SK-N-SH (cell line): ENCODE measurements around the gene PDS5B. TPM values are rescaled to one million over a fixed set of nuclear protein-coding genes. Genes with fewer than 3 reads are reported as not detected.

Source experiments
- CTCF ChIA-PET: fragments of 300-600, 350-600 bp; formaldehyde crosslinking; extraction: SDS; loops from one replicate; lab custom pipeline; 2021; lab: Yijun Ruan, JAX
- POLR2A ChIA-PET: fragments of 350-600 bp; sonication (Branson Sonifier 250); formaldehyde crosslinking; extraction: SDS; loops from one replicate; lab custom pipeline; 2020; ENCODE audit warnings: antibody characterized with exemption, inconsistent platforms; lab: Yijun Ruan, JAX
- DNase-seq: peaks from one replicate; pipeline ENCODE4 v3.0.0; 2012
- H2AFZ ChIP-seq: fragments of 200-600 bp; sonication (generic); 2 replicates; pipeline ENCODE4 v1.8.1; 2016; ENCODE audit warnings: antibody characterized with exemption, mild to moderate bottlenecking, low read depth
- H3F3A ChIP-seq: fragments of 200-600 bp; sonication (generic); replicated peaks from 2 replicates; pipeline ENCODE3; 2016; ENCODE audit warnings: antibody characterized with exemption, mild to moderate bottlenecking; ENCODE audit not compliant: insufficient read depth
- H3K27ac ChIP-seq, 2 experiments: fragments of 200-500 bp in 1 of 2; fragments of 200-600 bp in 1 of 2; sonication (Bioruptor generic) in 1 of 2; sonication (generic), shearing (Covaris generic) in 1 of 2; 2 replicates each; pipeline versions ENCODE4 v1.5.1 to v1.6.1; 2014 to 2016; ENCODE audit warnings: low read depth in 2 of 2, inconsistent platforms in 1 of 2, low read length in 1 of 2, mild to moderate bottlenecking in 1 of 2, mixed read lengths in 1 of 2
- H3K27me3 ChIP-seq: fragments of 200-600 bp; sonication (generic), shearing (Covaris generic); 2 replicates; pipeline ENCODE4 v1.6.1; 2016; ENCODE audit warnings: mixed run types; ENCODE audit not compliant: insufficient read depth
- H3K36me3 ChIP-seq, 2 experiments: fragments of 200-500 bp in 1 of 2; fragments of 200-600 bp in 1 of 2; sonication (Bioruptor generic) in 1 of 2; sonication (generic) in 1 of 2; replicated peaks in 1 of 2; 2 replicates each; pipeline versions ENCODE3 to v1.5.1; 2014 to 2016; ENCODE audit warnings: low read length in 1 of 2, mild to moderate bottlenecking in 1 of 2; ENCODE audit not compliant: insufficient read depth in 2 of 2, control insufficient read depth in 1 of 2
- H3K4me1 ChIP-seq, 2 experiments: fragments of 200-500 bp in 1 of 2; fragments of 200-600 bp in 1 of 2; sonication (Bioruptor generic) in 1 of 2; sonication (generic), shearing (Covaris generic) in 1 of 2; 2 replicates each; pipeline versions ENCODE4 v1.5.1 to v1.6.1; 2014 to 2016; ENCODE audit warnings: low read depth in 1 of 2, low read length in 1 of 2, mixed run types in 1 of 2; ENCODE audit not compliant: insufficient read depth in 2 of 2, control insufficient read depth in 1 of 2
- H3K4me2 ChIP-seq: fragments of 200-600 bp; sonication (generic), shearing (Covaris generic); 2 replicates; pipeline ENCODE4 v1.6.1; 2017; ENCODE audit warnings: mixed run types
- H3K4me3 ChIP-seq, 2 experiments: fragments of 200-500 bp in 1 of 2; fragments of 200-600 bp in 1 of 2; sonication (Bioruptor generic) in 1 of 2; sonication (generic), shearing (Covaris generic) in 1 of 2; 2 replicates each; pipeline versions ENCODE4 v1.5.1 to v1.8.1; 2014 to 2016; ENCODE audit warnings: low read depth in 2 of 2, inconsistent platforms in 1 of 2, low read length in 1 of 2, mild to moderate bottlenecking in 1 of 2, mixed read lengths in 1 of 2, moderate library complexity in 1 of 2
- H3K79me2 ChIP-seq: fragments of 200-600 bp; sonication (generic); 2 replicates; pipeline ENCODE4 v1.8.1; 2017; ENCODE audit warnings: mild to moderate bottlenecking; ENCODE audit not compliant: insufficient read depth
- H3K9ac ChIP-seq: fragments of 200-600 bp; sonication (generic); 2 replicates; pipeline ENCODE4 v1.6.1; 2017; ENCODE audit warnings: mixed run types
- H3K9me2 ChIP-seq: fragments of 200-600 bp; sonication (generic); 2 replicates; pipeline ENCODE4 v1.6.1; 2017; ENCODE audit warnings: mixed run types
- H3K9me3 ChIP-seq: fragments of 200-600 bp; sonication (generic); 2 replicates; pipeline ENCODE4 v1.6.1; 2017; ENCODE audit warnings: mixed run types, mild to moderate bottlenecking, moderate library complexity
- H4K20me1 ChIP-seq: fragments of 200-600 bp; sonication (generic); 2 replicates; pipeline ENCODE4 v1.6.1; 2017; ENCODE audit warnings: mild to moderate bottlenecking, mixed run types; ENCODE audit not compliant: insufficient read depth
- CTCF ChIP-seq: fragments of 200-600 bp; sonication (generic); IDR thresholded peaks from 2 replicates; pipeline ENCODE4 v1.6.1; 2017; ENCODE audit warnings: antibody characterized with exemption, mild to moderate bottlenecking, moderate library complexity
- EP300 ChIP-seq, 2 experiments: IDR thresholded peaks; 2 replicates each; pipeline versions ENCODE4 v1.4.0 to v1.6.1; 2012; ENCODE audit warnings: borderline replicate concordance in 1 of 2, low read depth in 1 of 2, low read length in 1 of 2
- EZH2phosphoT487 ChIP-seq: fragments of 200-600 bp; sonication (generic); IDR thresholded peaks from 2 replicates; pipeline ENCODE4 v1.6.1; 2017; ENCODE audit warnings: low read depth, mixed run types, mild to moderate bottlenecking, antibody characterized with exemption, moderate library complexity, borderline replicate concordance
- FOXJ3 ChIP-seq: sonication (generic); formaldehyde crosslinking; IDR thresholded peaks from 2 replicates; pipeline ENCODE4 v1.5.1; 2020; ENCODE audit warnings: mild to moderate bottlenecking, missing genetic modification reagents
- JUND ChIP-seq: IDR thresholded peaks from 2 replicates; pipeline ENCODE4 v1.4.0; 2012
- MEF2A ChIP-seq: IDR thresholded peaks from 2 replicates; pipeline ENCODE4 v1.4.0; 2012; ENCODE audit warnings: low read depth, borderline replicate concordance
- NRF1 ChIP-seq: IDR thresholded peaks from 2 replicates; pipeline ENCODE4 v1.6.1; 2012; ENCODE audit warnings: low read depth, mild to moderate bottlenecking, low read length
- RCOR1 ChIP-seq: fragments of 150-350 bp; IDR thresholded peaks from 2 replicates; pipeline ENCODE4 v1.6.1; 2017; ENCODE audit warnings: antibody characterized with exemption, low read length
- SIN3A ChIP-seq: IDR thresholded peaks from 2 replicates; pipeline ENCODE4 v1.6.1; 2012; ENCODE audit warnings: low read depth, mild to moderate bottlenecking, low read length, moderate library complexity, borderline replicate concordance
- TAF1 ChIP-seq: IDR thresholded peaks from 2 replicates; pipeline ENCODE4 v1.6.1; 2012; ENCODE audit warnings: low read depth, mild to moderate bottlenecking, low read length, moderate library complexity, borderline replicate concordance
- TCF12 ChIP-seq: IDR thresholded peaks from 2 replicates; pipeline ENCODE4 v1.4.0; 2012
- TEAD4 ChIP-seq: IDR thresholded peaks from 2 replicates; pipeline ENCODE4 v1.4.0; 2012; ENCODE audit warnings: mild to moderate bottlenecking, borderline replicate concordance; ENCODE audit not compliant: insufficient read depth
- YY1 ChIP-seq: IDR thresholded peaks from 2 replicates; pipeline ENCODE4 v1.4.0; 2012; ENCODE audit warnings: low read depth, mild to moderate bottlenecking
- WGBS: methylation state at CpG from one replicate; pipeline ENCODE4 v1.1.6; 2017; ENCODE audit warnings: low lambda C conversion rate; 5-methylcytosine and 5-hydroxymethylcytosine counted together
- polyA plus RNA-seq, 3 experiments: library from polyadenylated mRNA; depleted of rRNA; stranded (reverse); fragments of >200 nt; gene quantifications; 2 replicates each; pipeline ENCODE4 v1.2.3, GENCODE V29; 2012
- TF ChIP-seq, protein P1 (sequence below): IDR thresholded peaks from 2 replicates; pipeline ENCODE4 v1.6.1; 2012; ENCODE audit warnings: mild to moderate bottlenecking, low read depth, low read length, moderate library complexity

The PDS5B gene
- polyA plus RNA-seq, 1 of the 3 experiments (the other 2 are of a cell fraction) = 3.8 TPM

DNA sequence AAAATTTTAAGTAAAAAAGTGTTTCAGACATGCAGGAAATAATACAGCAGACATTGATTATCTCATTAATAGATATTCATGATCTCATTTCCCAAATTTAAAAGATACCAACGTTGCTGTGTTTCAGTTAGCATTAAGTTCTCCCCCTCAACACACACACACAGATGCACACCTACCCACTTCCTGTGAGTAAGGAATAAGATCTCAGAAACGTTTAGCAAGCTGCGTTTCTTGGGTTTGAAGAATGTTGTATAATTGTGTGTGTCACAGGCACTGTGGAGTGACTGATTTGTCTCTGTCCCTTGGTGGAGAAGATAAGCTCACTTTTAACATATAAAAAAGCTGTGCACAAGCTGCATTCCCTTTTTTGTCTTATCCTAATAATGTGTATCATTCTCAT is 196.8 kb downstream of the PDS5B start (continued):
- TF ChIP-seq NRF1 (no peak), TCF12 (no peak), SIN3A (no peak)

DNA sequence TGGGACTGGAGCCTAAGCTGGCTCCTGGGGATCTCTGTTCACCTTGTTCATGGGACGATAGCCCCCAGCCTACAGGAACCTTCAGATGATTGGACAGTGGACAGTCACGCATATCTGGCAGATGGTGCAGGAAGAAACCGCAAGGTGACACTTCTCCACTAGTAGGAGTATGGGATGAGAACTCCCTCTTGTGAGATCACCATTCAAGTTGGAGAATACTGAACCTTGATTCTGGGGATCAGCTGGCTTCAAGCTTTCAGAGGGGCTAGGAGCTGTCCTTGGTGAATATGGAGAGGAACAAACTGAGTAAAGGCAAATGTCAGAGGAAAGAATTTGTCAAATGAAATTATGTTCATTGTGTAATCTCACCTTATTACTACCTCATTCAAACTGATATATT is 204.5 kb downstream of the PDS5B start:
- Histone ChIP-seq H3K27me3 (no peaks in the 10 kb centered on the region), H3K4me3 (no peak overlapping the region), H4K20me1 (no peaks in the 10 kb centered on the region), H3K4me2 (no peak overlapping the region), H3F3A (no peaks in the 10 kb centered on the region), H3K79me2 (no peaks in the 10 kb centered on the region), H3K9ac (no peak overlapping the region), H3K27ac (no peak overlapping the region), H3K36me3 (peaks cover 0 to 9% of the 10 kb centered on the region in 2 experiments), H3K4me1 (no peaks in the 10 kb centered on the region), H3K9me2 (no peaks in the 10 kb centered on the region), H2AFZ (no peak overlapping the region), H3K9me3 (no peaks in the 10 kb centered on the region)
- TF ChIP-seq MEF2A (no peak), EZH2phosphoT487 (no peak), TAF1 (no peak), RCOR1 (no peak), YY1 (no peak), TEAD4 (no peak), FOXJ3 (no peak), TCF12 (no peak), EP300 (IDR thresholded peaks at IDR 0.05; ENCODE audit: borderline replicate concordance in 1 of 2, low read depth in 1 of 2, low read length in 1 of 2) (no peak), JUND (no peak), CTCF (peak; percentile 12; the same call in 1 of the 2 replicates)
- TF ChIP-seq, protein P1, sequence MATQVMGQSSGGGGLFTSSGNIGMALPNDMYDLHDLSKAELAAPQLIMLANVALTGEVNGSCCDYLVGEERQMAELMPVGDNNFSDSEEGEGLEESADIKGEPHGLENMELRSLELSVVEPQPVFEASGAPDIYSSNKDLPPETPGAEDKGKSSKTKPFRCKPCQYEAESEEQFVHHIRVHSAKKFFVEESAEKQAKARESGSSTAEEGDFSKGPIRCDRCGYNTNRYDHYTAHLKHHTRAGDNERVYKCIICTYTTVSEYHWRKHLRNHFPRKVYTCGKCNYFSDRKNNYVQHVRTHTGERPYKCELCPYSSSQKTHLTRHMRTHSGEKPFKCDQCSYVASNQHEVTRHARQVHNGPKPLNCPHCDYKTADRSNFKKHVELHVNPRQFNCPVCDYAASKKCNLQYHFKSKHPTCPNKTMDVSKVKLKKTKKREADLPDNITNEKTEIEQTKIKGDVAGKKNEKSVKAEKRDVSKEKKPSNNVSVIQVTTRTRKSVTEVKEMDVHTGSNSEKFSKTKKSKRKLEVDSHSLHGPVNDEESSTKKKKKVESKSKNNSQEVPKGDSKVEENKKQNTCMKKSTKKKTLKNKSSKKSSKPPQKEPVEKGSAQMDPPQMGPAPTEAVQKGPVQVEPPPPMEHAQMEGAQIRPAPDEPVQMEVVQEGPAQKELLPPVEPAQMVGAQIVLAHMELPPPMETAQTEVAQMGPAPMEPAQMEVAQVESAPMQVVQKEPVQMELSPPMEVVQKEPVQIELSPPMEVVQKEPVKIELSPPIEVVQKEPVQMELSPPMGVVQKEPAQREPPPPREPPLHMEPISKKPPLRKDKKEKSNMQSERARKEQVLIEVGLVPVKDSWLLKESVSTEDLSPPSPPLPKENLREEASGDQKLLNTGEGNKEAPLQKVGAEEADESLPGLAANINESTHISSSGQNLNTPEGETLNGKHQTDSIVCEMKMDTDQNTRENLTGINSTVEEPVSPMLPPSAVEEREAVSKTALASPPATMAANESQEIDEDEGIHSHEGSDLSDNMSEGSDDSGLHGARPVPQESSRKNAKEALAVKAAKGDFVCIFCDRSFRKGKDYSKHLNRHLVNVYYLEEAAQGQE = peak; percentile 83; the same call in 1 of the 2 replicates
- ChIA-PET POLR2A (no interaction called here), CTCF (no interaction called here)
- 100% methylated on average over 3 of the region's 3 CpGs for WGBS
- no peak for DNase-seq
